Lung (tissue), 12 donors: ENCODE measurements around the gene SPTBN1. TPM values are rescaled to one million over a fixed set of nuclear protein-coding genes. Genes with fewer than 3 reads are reported as not detected.
A peak's percentile ranks its signal among the peaks of the same experiment; 100 is the strongest.

Source experiments
- ATAC-seq: fragments of 200-7000 bp; cut with Tn5 transposase; one replicate; pipeline ENCODE4 v1.9.1; 2020; ENCODE audit warnings: moderate number of reproducible peaks; ENCODE audit not compliant: insufficient read depth, low FRiP score
- DNase-seq, 3 donors: peaks; one replicate each; pipeline ENCODE4 v3.0.0-alpha.2; 2013 to 2017
- H3K27ac ChIP-seq, 2 donors: one replicate each; pipeline ENCODE4 v1.5.1; 2013; ENCODE audit warnings: mild to moderate bottlenecking in 2 of 2, moderate library complexity in 2 of 2, control low read depth in 1 of 2, inconsistent platforms in 1 of 2, low read depth in 1 of 2, low read length in 1 of 2
- H3K27me3 ChIP-seq, 3 donors: one replicate each; pipeline ENCODE4 v1.5.1; 2013; ENCODE audit warnings: low read length in 2 of 3; ENCODE audit not compliant: control insufficient read depth in 3 of 3, insufficient read depth in 3 of 3
- H3K36me3 ChIP-seq, 4 donors: one replicate each; pipeline ENCODE4 v1.5.1; 2013; ENCODE audit warnings: low read length in 4 of 4, mild to moderate bottlenecking in 1 of 4, moderate library complexity in 1 of 4; ENCODE audit not compliant: control insufficient read depth in 4 of 4, insufficient read depth in 4 of 4
- H3K4me1 ChIP-seq, 5 donors: one replicate each; pipeline ENCODE4 v1.5.1; 2013; ENCODE audit warnings: low read length in 5 of 5, mild to moderate bottlenecking in 2 of 5, moderate library complexity in 1 of 5; ENCODE audit not compliant: control insufficient read depth in 5 of 5, insufficient read depth in 5 of 5
- H3K4me3 ChIP-seq: one replicate; pipeline ENCODE4 v1.5.1; 2013; ENCODE audit warnings: mild to moderate bottlenecking, control low read depth, moderate library complexity
- H3K9ac ChIP-seq, 2 donors: one replicate each; pipeline ENCODE4 v1.5.1; 2013; ENCODE audit warnings: low read length in 2 of 2, control low read depth in 1 of 2; ENCODE audit not compliant: insufficient read depth in 1 of 2
- H3K9me3 ChIP-seq, 4 donors: one replicate each; pipeline ENCODE4 v1.5.1; 2013; ENCODE audit warnings: low read length in 3 of 4, mild to moderate bottlenecking in 1 of 4, moderate library complexity in 1 of 4; ENCODE audit not compliant: control insufficient read depth in 4 of 4, insufficient read depth in 3 of 4
- WGBS, 2 donors: extraction: QIAGEN DNeasy Blood & Tissue Kit; methylation state at CpG; one replicate each; pipeline ENCODE4 v1.1.7; 2013; 5-methylcytosine and 5-hydroxymethylcytosine counted together
- polyA plus RNA-seq, 2 donors: library from polyadenylated mRNA; stranded (reverse); fragments of 200-250 nt; gene quantifications; one replicate each; pipeline ENCODE4 v1.2.1, GENCODE V29; 2013
- total RNA-seq, 2 donors: library from RNA; depleted of rRNA in 1 of 2; stranded (reverse); fragments of >200 nt in 1 of 2; gene quantifications; one replicate each; pipeline ENCODE4 v1.2.1, GENCODE V29; 2014 to 2021
- TF ChIP-seq, protein P1 (sequence below): IDR thresholded peaks from 2 replicates; pipeline ENCODE4 v1.5.1; 2012; ENCODE audit warnings: mild to moderate bottlenecking; ENCODE audit errors: control extremely low read depth, extremely low read depth
- donor health status: control.
- donor health status: control.
- donor health status: Bipolar disorder and iron deficiency.
- donor health status: healthy.
- donor health status: DM: yes; HTN: yes; CAD: no.

SPTBN1 gene
- total and polyA plus RNA-seq, 4 donors: 89.4 to 715 (median 275) TPM

DNA sequence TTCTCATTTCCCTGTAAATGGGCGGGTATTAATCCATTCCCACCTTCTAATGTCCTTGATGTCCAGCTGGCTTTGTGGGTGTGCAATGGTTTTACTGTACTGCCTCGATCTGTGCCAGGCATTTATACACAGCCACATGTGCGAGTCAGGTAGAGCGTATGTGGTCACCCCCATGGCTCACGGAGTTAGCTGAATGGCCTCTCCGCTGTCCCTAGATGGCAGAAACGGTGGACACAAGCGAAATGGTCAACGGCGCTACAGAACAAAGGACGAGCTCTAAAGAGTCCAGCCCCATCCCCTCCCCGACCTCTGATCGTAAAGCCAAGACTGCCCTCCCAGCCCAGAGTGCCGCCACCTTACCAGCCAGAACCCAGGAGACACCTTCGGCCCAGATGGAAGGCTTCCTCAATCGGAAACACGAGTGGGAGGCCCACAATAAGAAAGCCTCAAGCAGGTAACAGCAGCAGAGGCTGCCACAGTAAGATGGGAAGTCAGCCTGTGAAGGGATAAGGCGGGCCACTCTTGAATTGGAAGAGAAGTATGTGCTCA lies 208.2 kb downstream of the SPTBN1 start:
- Histone ChIP-seq H3K9me3 (no peaks in the 10 kb centered on the region), H3K4me1 (peaks cover 5 to 49% (median 27%) of the 10 kb centered on the region in 5 donors), H3K36me3 (peaks cover 27 to 80% (median 55%) of the 10 kb centered on the region in 4 donors), H3K4me3 (no peak overlapping the region), H3K27ac (no peak overlapping the region), H3K27me3 (no peaks in the 10 kb centered on the region), H3K9ac (no peak overlapping the region)
- WGBS, 2 donors: 94 to 95% methylated on average over 18 of the region's 18 CpGs
- no peak for DNase-seq
- no peak for ATAC-seq
- TF ChIP-seq, protein P1, sequence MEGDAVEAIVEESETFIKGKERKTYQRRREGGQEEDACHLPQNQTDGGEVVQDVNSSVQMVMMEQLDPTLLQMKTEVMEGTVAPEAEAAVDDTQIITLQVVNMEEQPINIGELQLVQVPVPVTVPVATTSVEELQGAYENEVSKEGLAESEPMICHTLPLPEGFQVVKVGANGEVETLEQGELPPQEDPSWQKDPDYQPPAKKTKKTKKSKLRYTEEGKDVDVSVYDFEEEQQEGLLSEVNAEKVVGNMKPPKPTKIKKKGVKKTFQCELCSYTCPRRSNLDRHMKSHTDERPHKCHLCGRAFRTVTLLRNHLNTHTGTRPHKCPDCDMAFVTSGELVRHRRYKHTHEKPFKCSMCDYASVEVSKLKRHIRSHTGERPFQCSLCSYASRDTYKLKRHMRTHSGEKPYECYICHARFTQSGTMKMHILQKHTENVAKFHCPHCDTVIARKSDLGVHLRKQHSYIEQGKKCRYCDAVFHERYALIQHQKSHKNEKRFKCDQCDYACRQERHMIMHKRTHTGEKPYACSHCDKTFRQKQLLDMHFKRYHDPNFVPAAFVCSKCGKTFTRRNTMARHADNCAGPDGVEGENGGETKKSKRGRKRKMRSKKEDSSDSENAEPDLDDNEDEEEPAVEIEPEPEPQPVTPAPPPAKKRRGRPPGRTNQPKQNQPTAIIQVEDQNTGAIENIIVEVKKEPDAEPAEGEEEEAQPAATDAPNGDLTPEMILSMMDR: no peak

GRCh38 chr2:54665436-54665856 lies 209.3 kb downstream of the SPTBN1 start:
- Histone ChIP-seq H3K4me3 (no peak overlapping the region), H3K9ac (no peak overlapping the region), H3K27me3 (no peaks in the 10 kb centered on the region), H3K9me3 (no peaks in the 10 kb centered on the region), H3K36me3 (peaks cover 22 to 79% (median 53%) of the 10 kb centered on the region in 4 donors), H3K27ac (peak overlapping the region; percentile 59 to 74), H3K4me1 (peaks cover 8 to 60% (median 27%) of the 10 kb centered on the region in 5 donors)
- 31 to 49% methylated on average over 3 of the region's 3 CpGs for WGBS, 2 donors
- TF ChIP-seq, protein P1: peak; percentile 21
- ATAC-seq (no peak), DNase-seq (peak in 2 of 3 donors; percentile 64 to 68)

DNA sequence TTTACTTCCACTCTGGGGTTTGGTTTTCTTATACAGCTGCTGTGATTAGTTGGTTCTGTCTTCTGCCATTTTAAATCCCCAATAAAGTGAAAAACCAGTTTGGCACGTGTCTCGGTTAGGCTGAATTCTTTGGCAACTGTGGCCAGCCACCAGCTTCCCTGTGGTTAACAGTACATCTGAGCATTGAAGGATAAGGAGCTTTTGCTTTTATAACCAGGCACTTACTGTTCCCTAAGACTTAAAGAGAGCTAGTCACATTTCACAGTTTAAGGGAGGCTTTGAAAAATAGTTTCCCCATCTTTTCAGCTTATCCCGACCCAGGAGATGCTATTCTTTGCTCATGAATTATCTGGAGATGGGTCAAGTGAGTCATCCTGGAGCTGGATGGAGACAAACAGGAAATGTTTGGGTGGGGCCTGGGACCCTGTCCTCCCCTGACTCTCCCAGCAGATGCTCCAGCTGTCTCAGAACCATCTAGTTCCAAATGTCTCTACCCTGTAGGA lies 210.1 kb downstream of the SPTBN1 start:
- Histone ChIP-seq H3K27me3 (no peaks in the 10 kb centered on the region), H3K27ac (peak overlapping the region; percentile 59 to 86), H3K9ac (no peak overlapping the region), H3K9me3 (no peaks in the 10 kb centered on the region), H3K36me3 (peaks cover 23 to 80% (median 52%) of the 10 kb centered on the region in 4 donors), H3K4me3 (no peak overlapping the region), H3K4me1 (peaks cover 8 to 60% (median 27%) of the 10 kb centered on the region in 5 donors)
- ATAC-seq: peak; percentile 49
- 19 to 25% methylated on average over 3 of the region's 3 CpGs for WGBS, 2 donors
- DNase-seq: peak in 1 of 3 donors; percentile 48
- TF ChIP-seq, protein P1: no peak
